Measurements from ENCODE around the gene DLD.

DNA sequence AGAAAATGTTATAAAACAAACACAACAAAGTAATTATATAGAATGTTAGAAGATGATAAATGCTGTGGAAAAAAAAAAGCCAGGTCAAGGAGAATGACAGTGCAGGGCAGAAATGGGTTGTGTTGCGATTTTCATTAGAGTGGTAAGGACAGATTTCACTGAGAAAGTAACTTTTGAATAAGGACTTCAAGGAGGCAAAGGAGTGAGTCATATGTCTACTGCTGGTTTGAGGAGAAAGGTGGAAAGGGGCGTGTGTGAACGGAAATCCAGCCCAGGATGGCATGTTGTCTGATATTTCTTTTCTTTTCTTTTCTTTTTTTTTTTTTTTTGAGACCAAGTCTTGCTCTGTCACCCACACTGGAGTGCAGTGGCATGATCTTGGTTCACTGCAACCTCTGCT lies 12.3 kb upstream of the DLD start:
- TF ChIP-seq, protein P1, sequence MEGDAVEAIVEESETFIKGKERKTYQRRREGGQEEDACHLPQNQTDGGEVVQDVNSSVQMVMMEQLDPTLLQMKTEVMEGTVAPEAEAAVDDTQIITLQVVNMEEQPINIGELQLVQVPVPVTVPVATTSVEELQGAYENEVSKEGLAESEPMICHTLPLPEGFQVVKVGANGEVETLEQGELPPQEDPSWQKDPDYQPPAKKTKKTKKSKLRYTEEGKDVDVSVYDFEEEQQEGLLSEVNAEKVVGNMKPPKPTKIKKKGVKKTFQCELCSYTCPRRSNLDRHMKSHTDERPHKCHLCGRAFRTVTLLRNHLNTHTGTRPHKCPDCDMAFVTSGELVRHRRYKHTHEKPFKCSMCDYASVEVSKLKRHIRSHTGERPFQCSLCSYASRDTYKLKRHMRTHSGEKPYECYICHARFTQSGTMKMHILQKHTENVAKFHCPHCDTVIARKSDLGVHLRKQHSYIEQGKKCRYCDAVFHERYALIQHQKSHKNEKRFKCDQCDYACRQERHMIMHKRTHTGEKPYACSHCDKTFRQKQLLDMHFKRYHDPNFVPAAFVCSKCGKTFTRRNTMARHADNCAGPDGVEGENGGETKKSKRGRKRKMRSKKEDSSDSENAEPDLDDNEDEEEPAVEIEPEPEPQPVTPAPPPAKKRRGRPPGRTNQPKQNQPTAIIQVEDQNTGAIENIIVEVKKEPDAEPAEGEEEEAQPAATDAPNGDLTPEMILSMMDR (conservative IDR thresholded peaks at IDR 0.05) = no peak
- TF ChIP-seq ZFX (IDR thresholded peaks at IDR 0.05) = no peak
